TTC549 (cell line): ENCODE data around the gene RNLS.

ENCODE experiments used
- FAIRE-seq: peaks from 2 replicates; lab custom pipeline; 2012; peaks lifted over from hg19 to GRCh38; lab: Jason Lieb, UNC

The RNLS gene

DNA sequence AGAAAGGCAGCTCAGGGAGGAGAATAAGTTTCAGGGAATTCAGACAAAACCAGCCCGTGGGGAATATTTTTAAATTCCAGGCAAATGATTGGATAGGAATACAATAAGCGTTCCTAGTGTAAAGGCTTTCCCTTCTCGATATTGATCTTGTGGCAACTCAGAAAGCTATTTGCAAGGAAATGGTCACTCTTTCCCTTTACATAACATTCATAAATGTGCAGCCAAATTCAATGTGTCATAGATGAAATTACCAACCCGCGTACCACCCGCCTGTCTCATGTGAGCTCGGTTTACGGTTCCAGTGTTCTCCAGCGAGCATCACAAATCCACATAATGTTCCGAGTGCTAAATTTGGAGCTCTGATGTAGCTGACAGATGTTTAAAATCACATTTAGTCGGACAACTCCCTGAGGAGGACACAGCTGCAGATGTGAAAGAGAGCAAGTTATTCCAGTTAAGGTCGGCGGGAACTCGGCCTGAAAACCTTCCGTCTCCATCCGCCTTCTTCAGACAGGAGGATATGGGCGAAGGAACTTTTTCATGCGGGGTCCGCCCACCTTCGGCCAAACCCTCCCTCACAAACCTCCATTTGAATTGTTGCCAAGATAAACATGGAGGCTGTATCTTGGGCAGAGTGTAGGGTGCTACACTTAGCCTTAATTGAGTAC, 327.0 kb downstream of the RNLS start:
- no peak for FAIRE-seq

DNA sequence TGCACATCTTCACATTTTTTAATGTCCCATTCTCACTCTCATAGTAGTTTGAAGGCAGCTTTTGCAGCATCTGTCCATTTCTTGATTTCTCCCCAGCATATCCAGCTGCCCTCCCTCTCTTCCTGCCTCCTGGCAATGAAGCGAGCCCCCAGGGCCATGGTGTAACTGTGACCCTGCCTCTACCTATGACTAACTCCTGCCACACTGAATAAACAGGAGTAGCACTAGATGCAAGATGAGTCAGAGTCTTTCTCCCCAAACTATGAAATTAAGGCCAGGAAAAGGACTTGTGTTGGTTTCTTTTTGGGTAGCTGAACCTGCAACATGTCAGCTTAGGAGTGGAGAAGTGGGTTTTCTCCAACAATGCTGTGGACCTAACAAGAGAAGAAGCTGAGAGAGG, 329.0 kb downstream of the RNLS start:
- FAIRE-seq = no peak

DNA sequence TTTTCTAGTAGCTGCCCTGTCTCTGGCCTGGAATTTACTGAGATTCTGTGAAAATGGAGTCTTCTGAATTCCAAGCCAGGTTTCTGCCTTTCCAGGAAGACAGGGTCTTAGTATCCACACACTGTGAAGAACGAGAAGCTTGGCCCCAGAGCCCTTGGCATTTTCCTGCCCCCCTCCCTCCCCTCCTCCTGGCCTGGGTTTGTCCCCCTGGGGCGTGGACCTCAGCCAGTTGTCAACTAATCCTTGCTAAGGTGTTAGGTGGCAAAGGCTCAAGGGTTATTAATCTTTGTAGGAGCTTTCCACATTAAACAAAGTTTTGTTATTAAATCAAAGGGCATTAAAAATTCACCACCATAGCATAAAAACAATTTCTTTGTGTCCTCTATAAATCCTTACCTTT, 329.5 kb downstream of the RNLS start:
- no peak for FAIRE-seq

DNA sequence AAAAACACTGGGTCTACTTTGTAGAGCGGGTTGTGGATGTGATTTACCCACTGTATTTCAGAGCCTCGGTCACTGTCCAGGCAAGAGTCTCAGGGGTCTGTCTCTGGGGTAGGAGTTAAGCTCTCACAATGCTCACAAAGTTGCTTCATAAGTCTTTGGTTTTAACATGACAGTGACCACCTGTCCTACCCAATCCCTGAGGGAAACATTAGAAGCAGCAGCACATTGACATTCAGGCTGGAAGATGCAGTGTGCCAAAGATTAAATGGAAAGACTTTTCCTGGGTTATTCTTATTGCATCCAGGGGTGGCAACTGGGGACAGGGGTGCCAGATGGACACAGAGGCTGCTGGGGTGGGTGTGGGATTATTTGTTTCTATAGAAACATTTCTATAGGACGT, 330.0 kb downstream of the RNLS start:
- no peak for FAIRE-seq

DNA sequence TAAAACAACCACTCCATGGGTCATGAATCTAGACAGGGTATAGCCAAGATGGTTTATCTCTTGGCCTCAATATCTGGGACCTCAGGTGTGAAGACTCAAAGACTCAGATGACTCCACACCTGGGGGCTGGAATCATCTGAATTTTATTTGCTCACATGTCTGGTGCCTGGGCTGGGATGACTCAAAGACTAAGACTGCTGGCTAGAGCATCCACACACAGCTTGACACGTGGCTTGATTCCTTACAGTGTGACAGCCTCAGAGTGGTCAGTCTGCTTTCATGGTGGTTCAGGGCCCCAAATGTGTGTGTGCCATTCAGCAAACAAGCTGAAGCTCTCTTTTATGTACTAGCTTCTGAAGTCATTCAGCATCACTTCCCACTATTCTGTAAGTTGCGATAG, 333.7 kb downstream of the RNLS start:
- no peak for FAIRE-seq

DNA sequence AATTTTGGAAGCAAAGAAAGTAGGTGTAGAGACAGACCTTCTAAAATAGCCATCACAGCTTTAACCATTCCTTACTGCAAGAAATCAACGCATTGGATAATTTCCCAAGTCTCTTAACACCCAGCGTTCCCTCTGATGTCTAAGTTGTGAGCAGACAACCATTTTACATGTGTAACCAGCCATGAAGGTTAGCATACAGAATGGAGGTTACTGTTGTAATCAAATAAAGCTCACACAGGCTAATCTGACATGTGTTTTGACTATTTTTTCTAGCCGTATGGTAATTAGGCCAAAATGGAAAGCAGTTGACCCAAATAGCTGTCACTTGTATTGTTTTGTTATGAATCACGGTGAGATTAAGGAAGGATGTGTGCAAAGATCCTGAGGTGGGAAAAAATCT, 336.4 kb downstream of the RNLS start:
- no peak for FAIRE-seq

DNA sequence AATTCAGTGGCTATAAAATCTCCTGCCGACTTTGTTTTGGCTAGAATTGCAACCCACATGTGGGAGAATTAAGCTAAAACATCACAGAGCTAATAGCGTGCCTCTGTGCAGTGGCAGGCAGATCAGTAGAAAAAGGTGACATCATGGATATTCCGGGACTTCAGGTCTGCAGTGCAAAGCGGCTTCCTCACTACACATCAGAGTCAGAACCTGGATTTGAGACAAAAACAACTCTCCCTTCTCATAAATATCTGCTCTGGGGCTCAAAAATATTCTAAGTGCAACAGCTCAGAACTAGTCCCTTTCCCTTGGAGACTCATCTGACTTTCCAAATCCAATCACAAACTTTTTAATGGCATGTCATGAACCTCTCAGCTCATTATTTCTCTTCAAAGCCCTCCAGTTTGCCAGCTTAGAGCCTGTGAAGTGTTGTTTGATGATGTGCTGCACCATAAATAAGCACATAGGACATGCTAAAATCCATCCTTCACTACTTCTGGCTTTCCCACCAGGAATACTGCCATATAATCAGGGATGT, 337.1 kb downstream of the RNLS start:
- no peak for FAIRE-seq

DNA sequence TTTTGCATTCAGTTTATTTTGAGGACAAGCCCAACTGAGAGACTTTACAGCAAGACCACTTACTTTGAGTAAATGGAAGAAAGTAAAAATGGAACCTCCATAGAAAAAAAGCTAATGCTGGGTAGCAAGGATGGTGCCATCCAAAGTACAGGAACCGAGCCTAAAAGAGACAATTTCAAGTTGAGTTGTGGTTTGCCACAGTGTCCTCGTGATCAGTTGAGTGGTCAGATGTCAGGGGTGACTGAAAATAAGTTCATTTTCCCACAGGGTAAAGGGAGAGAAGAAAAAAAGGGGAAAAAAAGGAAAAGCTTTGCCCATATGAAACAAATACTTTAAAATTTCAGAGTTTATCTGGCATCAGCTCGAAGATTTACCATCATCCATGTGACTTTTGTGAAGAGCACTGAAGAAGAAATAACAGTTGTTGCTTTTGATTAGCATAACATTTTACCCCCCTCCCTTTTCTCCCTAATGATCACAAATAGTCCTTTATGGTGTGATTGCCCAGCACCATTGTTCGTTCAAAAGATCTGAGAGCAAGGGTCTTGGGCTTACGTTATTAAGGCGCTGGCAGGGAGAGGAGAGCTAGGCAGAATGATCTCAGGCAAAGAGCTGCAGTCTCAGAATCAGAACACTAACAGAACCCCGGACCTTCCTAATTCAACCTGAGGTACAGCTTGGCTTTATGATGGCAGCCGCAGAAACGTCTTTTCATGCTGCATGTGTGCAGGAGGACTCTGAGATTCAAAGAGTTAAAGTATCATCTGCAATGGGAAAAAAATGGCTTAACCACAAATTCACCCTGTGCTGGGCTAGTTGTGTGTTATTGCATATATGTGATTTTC, 338.1 kb downstream of the RNLS start:
- FAIRE-seq = no peak

DNA sequence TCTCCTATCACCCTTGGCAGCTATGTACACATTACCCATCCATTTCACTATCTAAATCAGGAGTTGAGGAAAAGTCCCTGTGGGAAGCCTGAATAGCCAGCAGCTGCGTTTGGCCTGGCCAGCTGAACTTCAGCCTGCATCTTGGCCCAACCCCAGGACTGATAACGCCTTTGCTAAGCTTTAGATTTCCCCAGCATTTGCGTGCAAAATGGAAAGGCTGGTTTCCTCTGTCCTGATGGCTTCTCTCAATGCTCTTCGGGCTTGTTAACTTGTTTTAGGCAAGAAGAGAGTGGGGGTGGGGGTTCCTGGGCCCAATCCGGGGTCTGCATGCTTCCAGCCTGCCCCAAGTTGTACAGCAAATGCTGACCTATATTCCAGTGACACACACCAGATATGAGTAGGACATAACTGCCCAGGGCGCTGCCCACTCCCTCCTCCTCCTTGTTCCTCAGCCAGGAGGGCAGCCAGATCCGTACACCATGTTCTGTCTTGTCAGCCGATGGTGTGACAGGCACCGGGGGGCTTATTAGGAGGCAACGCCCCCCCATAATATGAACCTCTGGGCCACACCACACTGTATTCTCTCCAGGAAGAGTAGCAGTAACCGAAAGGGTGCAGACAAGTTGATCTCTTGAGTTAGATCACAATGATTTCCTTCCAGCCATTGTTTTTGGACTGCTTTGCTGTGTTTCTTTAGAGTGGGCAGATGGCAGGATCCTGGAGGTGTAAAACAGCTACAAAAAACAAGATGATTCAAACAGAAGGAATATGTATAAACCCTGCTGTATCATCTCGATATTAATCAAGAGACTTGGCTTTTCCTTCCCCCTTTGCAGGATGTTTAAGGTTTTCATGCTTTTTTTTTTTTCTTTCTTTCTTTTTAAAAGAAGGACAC, 339.0 kb downstream of the RNLS start:
- FAIRE-seq = no peak

DNA sequence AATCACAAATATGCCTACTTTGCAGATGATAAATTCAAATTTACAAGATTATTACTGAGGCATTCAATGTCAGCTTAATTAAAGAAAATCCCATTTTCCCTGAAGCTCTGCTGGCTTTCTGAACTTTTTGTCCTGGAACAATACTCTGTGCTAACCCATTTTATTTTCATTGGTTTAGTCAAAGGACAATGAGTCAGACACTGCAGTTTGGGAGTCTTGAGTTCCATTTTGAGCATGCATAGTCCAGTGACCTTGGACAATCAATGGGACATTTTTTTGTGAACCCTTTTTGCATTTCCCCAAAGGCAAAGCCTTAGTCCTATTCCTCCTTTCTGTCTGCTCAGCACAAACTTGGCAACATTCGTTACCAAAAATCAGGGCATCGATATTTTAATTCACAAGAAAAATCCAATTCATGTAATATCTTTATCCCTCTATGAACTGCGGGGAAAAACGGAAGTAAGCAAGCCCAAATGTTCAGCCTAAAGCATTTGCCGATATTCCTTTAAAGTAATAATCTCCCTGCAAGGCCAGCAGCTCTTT, 339.8 kb downstream of the RNLS start:
- FAIRE-seq = no peak

DNA sequence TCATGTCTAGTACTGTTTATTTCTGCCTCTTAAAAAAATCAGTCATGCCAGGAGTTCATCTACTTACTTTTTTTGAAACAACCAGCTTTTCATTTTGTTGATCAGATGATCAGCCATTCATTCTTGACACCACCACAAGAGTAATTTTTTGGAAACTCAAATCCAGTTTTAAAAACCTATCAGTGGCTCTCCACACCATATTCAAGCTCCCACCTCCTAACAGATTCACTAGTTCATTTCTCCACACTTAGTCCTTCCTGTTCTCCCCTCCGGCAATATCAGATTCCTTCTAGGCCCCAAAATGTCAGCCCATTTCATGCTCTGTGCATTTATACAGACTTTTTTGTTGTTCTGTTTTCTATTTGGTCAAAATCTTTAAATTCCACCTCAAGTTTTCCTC, 341.6 kb downstream of the RNLS start:
- no peak for FAIRE-seq

DNA sequence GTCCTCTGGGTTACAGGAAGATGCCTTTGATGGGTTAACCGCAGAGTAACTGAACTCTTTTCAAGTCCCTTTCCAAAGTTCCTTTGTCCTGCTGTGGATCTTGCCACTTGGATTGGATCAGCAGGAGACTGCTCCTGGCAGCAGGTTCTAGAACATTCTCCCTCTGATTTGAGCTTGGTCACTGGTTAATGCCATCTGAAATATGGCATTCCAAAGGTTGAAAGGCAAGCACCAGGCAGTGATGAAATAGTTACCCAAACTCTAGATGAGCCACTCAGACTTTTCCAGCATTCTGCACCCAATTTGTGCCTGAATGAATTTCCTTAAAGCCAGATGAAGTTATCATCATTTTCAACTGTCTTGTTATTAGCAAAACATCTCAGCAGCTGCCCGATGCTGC, 343.9 kb downstream of the RNLS start:
- no peak for FAIRE-seq

DNA sequence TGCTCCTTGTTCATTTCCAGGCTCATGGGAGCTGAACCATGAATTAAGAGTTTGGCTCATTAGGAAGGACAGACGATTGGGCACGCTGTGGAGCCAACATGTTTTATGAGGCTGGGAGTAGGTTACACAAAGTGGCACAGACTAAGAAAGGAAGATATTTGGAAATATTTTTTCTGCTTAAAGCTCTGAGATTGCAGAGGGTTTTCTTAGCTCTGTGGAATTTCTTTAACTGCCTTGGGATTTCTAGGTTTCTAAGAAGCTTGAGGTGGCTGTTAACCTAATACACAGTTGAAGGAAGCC, 344.6 kb downstream of the RNLS start:
- no peak for FAIRE-seq

DNA sequence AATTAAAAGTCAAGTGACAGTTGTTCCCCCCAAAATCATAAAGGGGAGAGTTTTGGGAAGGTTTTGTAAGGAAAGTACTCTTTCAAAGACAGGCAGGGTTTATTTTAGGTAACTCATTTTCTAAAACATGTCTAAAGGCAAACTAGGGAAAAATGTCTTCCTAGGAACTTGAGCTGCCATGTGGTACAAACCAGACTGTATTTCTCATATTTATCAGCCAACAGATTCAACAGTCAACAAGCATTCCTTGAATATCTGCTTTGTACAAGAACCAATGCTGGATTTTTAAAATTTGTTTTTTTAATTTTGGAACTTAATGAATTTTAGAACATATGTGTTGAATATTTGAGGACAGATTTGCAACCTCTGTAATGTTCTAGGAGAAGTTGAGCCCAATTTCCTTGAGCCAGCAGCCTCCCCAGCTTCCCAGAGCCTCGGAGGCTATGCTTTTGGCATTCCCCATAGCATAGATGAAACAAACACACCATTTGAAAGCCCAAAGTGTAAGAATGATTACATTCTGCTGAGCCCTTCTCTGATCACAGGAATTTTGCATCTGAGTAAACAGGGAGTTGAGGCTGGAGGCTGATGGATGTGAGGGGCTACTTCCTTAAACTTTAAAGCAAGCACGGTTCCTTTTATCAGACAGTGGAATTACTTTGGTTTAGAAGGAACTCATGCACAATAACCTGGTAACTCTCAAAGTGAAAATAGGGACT, 345.1 kb downstream of the RNLS start:
- no peak for FAIRE-seq

DNA sequence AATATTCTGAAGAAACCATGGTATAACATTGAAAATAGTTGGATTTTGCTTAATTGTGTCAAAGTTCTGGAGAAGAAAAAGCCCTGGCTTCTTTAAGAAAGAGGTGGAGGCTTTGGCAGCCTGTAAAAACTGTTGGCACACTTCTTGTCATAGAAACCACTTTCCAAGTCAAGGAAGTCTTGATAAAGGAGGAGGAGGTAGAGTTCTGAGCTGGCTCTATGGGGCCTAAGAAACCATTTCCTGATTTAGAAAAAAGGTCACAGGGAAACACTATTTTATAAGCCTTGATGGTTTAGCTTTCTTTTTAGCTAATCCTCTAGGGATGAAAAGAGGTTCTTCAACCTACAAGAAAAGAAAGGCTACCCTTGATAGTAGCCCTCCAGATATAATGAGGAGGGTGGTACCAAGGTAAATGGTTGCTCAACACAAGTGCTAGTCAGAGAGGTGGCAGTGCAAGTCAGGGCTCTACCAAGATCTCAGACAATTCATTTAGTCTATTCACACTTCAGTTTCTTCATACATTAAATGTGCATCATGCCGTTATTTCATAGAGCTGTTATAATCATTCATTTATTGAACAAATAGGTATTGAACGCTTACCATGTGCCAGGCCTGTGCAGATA, 346.9 kb downstream of the RNLS start:
- FAIRE-seq = no peak

DNA sequence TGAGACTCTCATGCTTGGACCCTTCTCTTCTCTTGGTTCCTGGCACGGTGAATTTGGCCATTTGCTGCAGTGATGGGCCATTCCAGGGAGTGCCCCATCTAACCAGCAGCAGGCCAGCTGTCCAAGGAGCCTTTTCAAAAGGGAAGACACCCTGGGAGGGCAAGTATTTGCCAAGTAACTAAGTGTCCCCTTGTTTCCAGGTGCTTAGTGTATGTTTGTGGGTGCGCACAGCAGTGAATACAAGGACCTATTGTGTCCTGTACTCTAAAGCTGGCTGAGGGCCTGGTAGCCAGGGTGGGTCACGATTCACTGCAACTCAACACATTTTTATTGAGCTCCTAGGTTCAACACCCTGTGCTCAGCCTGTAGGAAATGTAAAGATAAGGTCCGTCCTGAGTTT, 348.8 kb downstream of the RNLS start:
- no peak for FAIRE-seq

DNA sequence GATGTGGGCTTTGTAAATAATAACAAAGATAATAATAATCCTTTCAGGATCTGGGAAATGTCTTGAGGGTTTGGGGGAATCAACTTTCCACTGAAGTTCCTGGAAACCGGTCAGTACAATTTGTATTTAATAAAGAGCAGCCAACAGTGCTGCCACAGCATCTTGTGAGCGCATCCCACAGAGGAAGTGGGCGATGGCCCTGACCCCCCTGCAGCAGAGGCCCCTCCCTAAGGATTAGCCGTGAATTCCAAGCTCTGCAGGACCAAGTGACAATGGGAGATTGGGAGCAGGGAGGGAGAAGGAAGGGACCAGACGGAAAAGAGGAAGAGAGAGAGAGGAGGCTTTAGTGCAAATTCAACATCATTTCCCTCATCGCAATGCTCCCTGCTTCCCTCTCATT, 349.2 kb downstream of the RNLS start:
- FAIRE-seq = no peak

DNA sequence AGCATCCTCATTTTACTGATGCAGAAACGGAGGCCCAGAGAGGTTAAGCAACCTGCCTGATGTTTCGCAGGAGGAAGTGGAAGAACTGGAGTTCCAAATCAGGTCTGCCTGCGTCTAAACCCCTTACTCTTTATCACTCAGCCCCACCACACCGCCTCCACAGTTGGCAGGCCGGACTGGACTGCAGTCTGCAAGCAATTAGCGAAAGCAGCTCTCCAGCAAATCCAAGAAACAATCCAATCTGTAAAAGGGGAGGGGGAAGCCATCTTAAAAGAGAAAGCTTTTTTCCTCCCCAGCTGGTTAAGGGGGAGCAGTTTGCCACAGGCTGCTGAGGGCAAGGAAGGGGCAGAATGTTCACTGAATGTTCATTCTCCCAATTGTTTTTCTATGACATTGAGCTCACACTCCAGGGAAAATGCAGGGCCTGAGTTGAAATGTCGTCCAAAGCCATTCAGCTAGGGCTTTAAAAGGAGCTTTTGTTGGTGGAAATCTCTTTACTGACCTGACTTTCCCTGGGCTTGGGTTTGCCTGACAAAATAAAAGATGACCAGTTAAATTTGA, 350.1 kb downstream of the RNLS start:
- no peak for FAIRE-seq

DNA sequence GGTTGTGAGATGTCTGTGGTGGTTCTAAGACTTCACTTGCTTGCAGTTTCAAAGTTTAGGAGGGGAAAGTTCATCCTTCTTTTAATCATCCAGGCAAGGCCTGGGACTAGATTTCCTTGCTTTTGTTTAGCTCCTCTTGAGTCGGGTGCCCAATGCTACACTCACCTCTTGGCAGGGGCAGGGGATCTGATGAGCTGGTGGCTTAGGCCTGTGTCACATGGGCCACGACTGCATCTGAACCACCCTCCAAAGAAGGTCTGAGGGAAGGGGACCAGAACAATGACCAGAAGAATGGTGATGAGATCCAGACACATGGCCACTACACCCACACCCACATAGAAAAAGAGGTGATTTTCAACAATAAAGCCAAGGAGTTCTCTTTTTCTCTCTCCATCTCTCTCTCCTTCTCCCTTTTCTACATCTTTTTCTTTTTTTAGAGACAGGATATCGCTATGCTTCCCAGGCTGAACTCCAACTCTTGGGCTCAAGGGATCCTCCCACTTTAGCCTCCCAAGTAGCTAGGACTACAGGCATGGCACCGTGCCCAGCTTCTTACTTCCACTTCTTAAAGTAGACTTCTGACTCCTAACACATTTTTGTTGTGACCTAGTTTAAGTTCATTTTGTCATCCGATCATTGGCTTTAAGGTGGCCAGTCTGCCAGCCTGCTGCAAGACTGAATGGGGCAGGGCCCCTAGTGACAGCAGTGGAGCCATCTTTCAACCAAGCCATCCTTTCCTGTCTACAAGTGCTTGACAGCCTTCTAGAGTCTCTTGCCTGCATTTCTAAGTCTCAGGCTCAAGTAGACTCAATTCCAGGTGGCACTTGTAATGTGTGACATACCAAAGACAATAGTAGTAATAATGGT, 350.9 kb downstream of the RNLS start:
- no peak for FAIRE-seq

DNA sequence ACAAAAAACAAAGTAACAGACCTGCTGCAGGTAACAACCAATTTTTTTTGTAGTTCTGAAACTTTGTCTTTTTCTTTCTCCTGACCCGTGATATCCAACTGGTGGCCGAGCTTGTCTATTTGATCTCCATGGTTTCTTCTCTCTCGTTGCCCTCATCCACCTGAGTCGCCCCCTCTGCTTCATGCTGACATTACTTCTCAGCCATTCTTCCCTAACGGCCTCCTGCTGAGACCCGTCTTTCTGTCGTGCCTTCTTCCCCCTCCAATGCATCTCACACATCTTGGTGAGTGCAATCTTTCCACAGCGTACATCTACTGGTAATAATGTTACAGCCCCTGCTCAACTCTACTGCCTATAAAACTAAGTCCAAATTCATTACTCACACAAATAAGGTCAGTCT, 352.9 kb downstream of the RNLS start:
- FAIRE-seq = no peak
